Urothelium cell line (cell line): ENCODE data around the gene LYZL1.
A peak's percentile ranks its signal among the peaks of the same experiment; 100 is the strongest.
"Not testable (repeated sequence)": the region's sequence is repeated elsewhere in the genome, so short reads cannot be mapped to it uniquely, and the experiment has no call there.

Experiments
- DNase-seq: peaks from one replicate; pipeline ENCODE4 v3.0.0; 2011; ENCODE audit warnings: low spot score, mixed read lengths
- FAIRE-seq: peaks from 2 replicates; lab custom pipeline; 2011; peaks lifted over from hg19 to GRCh38; lab: Jason Lieb, UNC

LYZL1 gene

GRCh38 chr10:29326886-29327745 is 38.2 kb downstream of the LYZL1 start:
- FAIRE-seq (peak; percentile 30), DNase-seq (no peak)

GRCh38 chr10:29327746-29328102 is 38.9 kb downstream of the LYZL1 start:
- FAIRE-seq (no peak), DNase-seq (no peak)

GRCh38 chr10:29328983-29329382 is 40.1 kb downstream of the LYZL1 start:
- DNase-seq, result peak; percentile 30
- peak; percentile 62 for FAIRE-seq

DNA sequence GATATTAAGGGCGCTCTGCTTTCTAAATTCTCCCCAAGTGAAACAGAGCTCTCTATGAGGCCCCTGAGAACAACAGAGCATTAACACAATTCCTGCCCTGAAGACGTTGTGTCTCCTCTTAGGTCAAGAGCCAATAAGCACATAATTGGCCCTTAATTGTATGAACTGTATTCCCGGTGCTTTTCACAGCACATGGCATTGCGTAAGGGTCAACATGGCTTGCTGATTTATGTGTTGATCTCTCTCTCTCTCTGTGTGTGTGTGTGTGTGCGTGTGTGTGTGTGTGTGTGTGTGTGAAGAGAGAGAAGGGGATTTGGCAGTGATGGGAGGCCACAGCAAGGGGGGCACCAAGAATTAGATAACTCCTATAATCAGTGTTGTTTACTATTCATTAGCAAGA is 40.5 kb downstream of the LYZL1 start:
- FAIRE-seq (peak; percentile 9), DNase-seq (no peak)

DNA sequence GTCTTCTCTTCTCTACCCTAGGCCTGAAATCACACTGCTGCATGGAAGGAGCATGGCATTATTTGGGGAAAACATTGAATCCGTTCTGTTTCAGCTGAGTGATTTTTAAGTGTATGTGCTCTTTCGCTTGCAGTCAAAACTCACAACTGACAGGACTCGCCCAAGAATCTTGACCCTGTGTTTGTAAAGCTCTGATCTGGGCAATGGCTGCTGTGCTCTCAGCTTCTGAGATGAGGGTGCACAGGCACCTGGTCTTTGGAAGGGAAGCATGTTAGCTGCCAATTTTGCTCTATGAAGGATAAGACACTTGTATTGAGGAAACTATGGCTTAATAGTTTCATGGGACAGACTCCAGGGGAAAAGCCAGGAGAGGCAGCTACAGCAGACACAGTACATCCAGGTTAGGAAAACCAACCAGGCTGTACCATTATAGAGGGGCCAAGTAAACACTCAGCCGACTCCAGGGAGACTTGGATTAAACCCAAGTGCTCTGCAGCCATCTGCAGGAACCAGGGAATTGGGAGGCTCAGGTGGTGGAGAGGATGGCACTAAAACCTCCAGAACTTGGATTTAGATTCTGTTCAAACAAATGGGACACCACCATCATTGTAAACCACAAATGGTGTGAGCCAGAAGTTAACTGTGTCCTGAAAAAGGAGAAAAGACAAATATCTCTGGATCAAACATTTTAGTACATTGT is 43.3 kb downstream of the LYZL1 start:
- DNase-seq (no peak), FAIRE-seq (no peak)

GRCh38 chr10:29332761-29333148 is 43.9 kb downstream of the LYZL1 start:
- FAIRE-seq, result no peak
- DNase-seq, result no peak

GRCh38 chr10:29337526-29337925 is 48.7 kb downstream of the LYZL1 start:
- DNase-seq, result not testable (repeated sequence)

DNA sequence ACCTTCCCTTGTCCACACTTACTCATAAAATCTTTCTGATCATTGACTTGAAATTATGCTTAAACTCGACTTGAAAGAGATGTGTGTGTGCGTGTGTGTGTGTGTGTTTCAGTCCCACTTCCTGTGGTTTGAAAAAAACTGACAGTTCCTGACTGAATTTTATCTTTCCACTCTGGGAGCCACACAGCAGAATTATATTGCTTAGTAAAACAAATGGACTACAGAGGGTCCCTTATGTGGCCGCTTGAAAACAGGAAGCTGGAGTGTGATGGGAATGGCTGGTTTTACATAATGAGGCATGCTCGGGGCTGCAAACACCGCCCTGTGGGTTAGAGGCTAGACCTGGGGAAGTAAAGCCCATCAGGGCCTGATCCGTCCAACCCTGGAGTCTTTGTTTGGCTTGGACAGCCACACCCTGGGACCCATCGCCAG is 54.8 kb downstream of the LYZL1 start:
- DNase-seq (no peak), FAIRE-seq (no peak)

More at GRCh38 chr10:29337526-29337925, 48.7 kb downstream of the LYZL1 start:
- FAIRE-seq, result not testable (repeated sequence)

DNA sequence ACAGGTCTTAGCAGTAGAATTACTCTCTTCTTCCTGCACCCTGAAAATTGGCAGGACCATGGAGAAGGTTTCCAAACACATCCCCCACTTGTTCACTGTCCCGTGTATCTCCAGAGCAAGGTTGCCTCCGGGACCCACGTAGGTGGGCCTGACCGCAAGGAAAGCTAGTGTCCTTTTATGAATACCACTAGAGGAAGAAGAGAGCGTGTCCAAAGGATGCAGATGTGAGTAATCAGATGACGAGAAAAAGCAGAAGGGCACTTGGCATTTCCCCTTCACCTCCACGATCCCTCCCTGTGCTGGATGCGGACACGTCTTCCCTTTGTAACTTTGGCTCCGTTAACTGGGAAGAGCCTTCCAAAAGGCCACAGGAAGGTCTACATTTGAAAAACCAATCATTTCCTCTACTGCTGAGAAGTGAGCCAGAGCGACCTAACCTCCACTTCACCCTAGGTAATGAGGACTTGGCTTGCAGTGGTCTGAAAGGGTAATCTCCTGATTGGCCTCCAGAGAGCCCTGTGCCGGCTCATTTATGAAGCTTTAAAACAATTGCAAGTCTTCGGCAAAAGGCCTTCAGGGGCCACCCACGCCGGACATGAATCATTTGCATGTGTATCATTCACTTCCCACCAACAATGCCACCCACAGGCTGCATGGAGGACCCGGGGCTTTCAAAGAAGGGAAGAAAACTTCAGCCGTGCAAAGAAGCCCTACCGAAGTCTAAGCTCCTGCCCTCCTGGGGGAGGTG is 55.4 kb downstream of the LYZL1 start:
- peak; percentile 72 for DNase-seq
- peak; percentile 52 for FAIRE-seq

- FAIRE-seq (no peak), DNase-seq (no peak)
These were observed 56.5 kb downstream of the LYZL1 start for GRCh38 chr10:29345144-29345909.

DNA sequence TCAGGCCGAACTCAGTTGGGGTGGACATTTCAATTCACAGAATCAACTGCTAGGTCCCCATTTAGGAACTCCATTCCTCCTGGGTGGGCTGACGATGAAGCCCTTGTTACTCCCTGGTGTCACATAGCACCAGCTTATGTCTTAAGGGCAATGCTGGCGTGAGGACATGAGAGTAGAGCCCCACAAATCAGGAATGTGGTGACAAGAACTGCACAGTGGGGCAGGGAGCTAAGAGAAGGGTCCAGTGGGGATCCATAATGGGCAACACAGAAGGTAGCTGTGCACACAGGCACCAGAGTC is 57.0 kb downstream of the LYZL1 start:
- FAIRE-seq, result no peak

GRCh38 chr10:29346296-29347001 is 57.6 kb downstream of the LYZL1 start:
- DNase-seq, result no peak
- FAIRE-seq, result no peak

More for the DNA sequence above, 57.0 kb downstream of the LYZL1 start:
- DNase-seq, result no peak

DNA sequence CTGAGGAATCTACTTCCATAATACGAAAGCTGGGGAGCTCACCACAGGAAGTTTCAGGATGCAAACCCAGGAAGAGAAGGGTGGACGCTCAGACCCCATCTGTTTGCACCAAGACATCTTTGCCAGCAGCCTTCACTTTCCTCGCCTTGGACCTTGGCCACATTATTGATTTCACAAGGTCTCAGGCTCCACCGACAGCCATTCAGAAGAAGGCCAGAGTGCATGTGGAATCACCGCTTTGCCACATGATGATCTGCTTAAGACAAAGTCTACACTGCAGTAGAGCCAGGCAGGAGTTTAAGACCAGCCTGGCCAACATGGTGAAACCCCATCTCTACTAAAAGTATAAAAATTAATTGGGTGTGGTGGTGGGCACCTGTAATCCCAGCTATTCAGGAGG is 60.0 kb downstream of the LYZL1 start:
- no peak for FAIRE-seq

DNA sequence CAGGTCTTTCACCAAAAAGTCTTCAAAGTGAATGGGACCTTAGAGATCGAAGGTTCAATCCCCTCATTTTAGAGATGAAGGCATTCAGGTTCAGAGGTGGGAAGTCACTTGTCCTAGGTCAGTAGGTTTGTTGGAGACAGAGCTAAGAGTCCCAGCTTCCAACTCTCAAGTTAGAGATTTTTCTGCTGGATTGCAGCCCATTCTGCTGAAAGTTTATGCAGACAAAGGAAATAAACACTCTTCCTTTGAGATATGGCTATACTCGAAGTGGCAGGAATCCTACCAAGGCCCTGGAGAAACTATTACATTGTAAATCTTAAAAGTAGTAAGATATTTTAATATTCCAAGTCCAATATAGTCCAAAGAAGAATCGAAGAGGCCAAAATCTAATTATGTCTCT is 64.4 kb downstream of the LYZL1 start:
- DNase-seq (no peak), FAIRE-seq (no peak)

More for the DNA sequence above, 60.0 kb downstream of the LYZL1 start:
- no peak for DNase-seq

DNA sequence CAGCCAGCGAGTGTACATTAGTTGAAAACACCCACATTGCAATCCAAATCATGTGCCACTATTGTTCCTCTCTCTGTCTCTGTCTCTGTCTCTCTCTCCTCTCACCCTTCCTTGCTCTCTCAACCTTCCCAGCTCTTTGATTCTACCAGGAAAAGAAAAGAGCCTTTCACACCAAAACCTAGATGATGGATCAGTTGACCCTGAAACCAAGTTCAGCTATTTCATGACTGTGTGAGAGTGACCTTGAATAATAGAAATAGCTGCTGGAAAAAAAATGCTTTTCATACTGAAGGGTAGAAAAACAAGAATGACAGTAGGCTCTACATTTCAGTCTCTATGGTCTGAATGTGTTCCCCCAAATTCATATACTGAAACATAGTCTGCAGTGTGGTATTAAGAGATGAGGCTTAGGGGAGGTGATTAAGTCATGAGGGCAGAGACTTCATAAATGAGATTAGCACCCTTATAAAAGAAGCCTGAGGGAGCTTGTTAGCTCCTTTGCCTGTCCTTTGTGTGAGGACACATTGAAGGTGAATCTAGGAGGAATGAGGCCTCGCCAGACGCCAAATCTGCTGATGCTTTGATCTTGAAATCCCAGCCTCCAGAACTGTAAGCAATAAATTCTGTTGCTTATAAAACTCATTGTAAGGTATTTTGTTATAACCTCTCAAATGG is 65.2 kb downstream of the LYZL1 start:
- FAIRE-seq, result no peak
- no peak for DNase-seq

DNA sequence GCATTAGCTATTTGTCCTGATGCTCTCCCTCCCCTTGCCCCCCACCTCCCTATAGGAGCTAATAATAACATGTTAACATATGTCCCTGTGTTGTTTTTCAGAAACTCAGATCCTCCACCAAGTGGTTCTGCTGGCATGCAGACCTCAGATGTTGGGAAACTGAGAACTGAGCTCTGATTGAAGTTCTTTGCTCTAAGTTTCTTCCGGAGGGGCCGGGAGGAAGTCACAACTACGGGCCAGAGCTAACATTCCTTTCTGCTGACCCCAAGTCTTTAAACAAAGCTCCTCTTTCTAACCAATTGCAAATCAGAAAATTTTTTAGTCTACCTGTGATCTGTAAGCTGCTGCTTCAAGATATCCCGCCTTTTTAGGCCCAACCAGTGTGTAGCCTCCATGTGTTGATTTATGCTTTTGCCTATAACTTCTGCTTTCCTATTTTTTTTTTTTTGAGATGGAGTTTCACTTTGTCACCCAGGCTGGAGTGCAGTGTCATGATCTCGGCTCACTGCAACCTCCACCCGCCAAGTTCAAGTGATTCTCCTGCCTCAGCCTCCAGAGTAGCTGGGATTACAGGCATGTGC is 66.6 kb downstream of the LYZL1 start:
- DNase-seq (no peak), FAIRE-seq (peak; percentile 48)

DNA sequence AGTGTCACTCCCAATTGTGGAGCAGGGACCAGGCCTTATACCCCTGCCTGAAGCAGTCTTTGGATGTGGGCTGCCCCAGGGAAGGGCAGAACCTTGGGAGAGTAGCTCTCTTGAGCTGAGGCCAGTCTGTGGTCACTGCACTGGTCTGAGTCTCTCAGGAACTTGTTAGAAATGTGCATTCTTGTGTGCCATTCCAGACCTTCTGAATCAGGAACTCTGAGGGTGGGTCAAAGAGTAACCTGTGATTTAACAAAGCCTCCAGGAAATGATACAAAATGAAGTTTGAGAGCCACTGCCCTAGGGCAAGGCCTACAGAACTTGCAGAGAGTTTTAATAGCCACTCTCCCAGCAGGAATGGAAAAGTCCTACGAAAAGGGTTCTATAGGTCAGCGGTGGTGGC is 68.1 kb downstream of the LYZL1 start:
- no peak for FAIRE-seq
- DNase-seq, result no peak

DNA sequence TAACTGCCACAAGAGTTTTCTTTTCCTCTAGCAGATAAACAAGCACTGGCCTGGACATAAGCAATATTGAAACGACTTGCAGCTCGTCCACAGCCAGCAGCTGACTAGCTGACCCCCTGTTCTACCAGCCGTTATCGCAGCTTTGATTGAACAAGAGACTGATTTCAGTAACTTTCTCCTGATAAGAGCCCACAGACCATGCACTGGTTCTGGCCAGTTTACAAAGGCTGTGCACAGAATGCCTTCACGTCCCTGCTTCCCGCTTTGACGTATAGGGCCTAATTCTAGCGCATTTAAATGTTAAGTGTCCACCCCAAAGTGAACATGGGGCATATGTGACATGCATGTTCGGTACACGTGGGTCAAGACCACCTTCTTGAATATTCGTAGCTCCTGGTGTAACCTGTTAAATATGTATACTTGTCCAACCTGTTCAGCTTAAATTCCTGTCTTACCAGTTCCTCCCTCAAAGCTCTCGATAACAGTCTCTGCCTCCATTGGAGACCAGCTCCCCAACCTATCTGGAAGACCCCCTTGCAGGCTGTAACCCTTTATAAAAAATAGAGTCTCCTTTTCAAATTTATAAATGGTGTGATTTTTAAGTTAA is 69.2 kb downstream of the LYZL1 start:
- FAIRE-seq, result no peak
- no peak for DNase-seq
